Right cardiac atrium (tissue), 5 donors: ENCODE measurements around the gene VAMP1. TPM values are rescaled to one million over a fixed set of nuclear protein-coding genes. Genes with fewer than 3 reads are reported as not detected.
A peak's percentile ranks its signal among the peaks of the same experiment; 100 is the strongest.

Source experiments
- ATAC-seq, 2 donors: fragments of 200-7000 bp; cut with Tn5 transposase; one replicate each; pipeline versions ENCODE4 v1.8.0 to v1.9.1; 2020; ENCODE audit warnings: moderate library complexity in 2 of 2, mild to moderate bottlenecking in 1 of 2
- DNase-seq, 3 donors: peaks; one replicate each; pipeline ENCODE4 v3.0.0-alpha.2; 2020
- H3K27ac ChIP-seq: one replicate; pipeline ENCODE4 v1.5.1; 2013; ENCODE audit warnings: mild to moderate bottlenecking, low read length, control low read depth, moderate library complexity
- H3K27me3 ChIP-seq: one replicate; pipeline ENCODE4 v1.6.1; 2013; ENCODE audit not compliant: control insufficient read depth, insufficient read depth
- H3K4me1 ChIP-seq: one replicate; pipeline ENCODE4 v1.6.1; 2013; ENCODE audit warnings: low read length; ENCODE audit not compliant: control insufficient read depth, insufficient read depth
- H3K4me3 ChIP-seq: one replicate; pipeline ENCODE4 v1.5.1; 2013; ENCODE audit warnings: low read length, control low read depth
- H3K9me3 ChIP-seq: one replicate; pipeline ENCODE4 v1.6.1; 2013; ENCODE audit warnings: low read length; ENCODE audit not compliant: control insufficient read depth
- WGBS: extraction: QIAGEN DNeasy Blood & Tissue Kit; methylation state at CpG from one replicate; pipeline ENCODE4 v1.1.7; 2013; 5-methylcytosine and 5-hydroxymethylcytosine counted together
- intact Hi-C, 4 donors: fragments of 100-400 bp; cut with DNase I; formaldehyde crosslinking; loops; one replicate each; pipeline versions ENCODE4 v1.11.0 to v1.14.0; 2022 to 2023
- polyA plus RNA-seq: library from polyadenylated mRNA; stranded (reverse); fragments of 200-250 nt; gene quantifications from one replicate; pipeline ENCODE4 v1.2.3, GENCODE V29; 2013
- total RNA-seq, 4 donors: library from RNA; stranded (reverse); fragmentation: NEBNext Ultra II Directional; extraction: Animal tissue kit (Norgen Biotek cat#: 25700); gene quantifications; one replicate each; pipeline ENCODE4 v1.2.1, GENCODE V29; 2021
- donor health status: healthy with polysubstance abuse.
- donor health status: DM: no; HTN: yes; CAD: no.
- donor health status: DM: no; HTN: no; CAD: no.
- donor health status: DM: no; HTN: yes; CAD: no; lungs with severe emphysema.
- donor health status: DM: yes; HTN: yes; CAD: no.

The VAMP1 gene
- total and polyA plus RNA-seq, 5 donors: 3.6 to 9.0 (median 5.8) TPM

GRCh38 chr12:6462234-6462995, 8.1 kb downstream of the VAMP1 start:
- DNase-seq (no peak), ATAC-seq (no peak)
- Histone ChIP-seq H3K27me3 (no peaks in the 10 kb centered on the region), H3K4me3 (no peak overlapping the region), H3K9me3 (no peaks in the 10 kb centered on the region), H3K27ac (peak overlapping the region; percentile 3), H3K4me1 (peaks cover 4% of the 10 kb centered on the region)
- intact Hi-C loops: loop anchor here in 3 of 4 donors (5.0 to 10.0 kb wide), 2 partner anchors 35 to 138 kb away; no protein-coding TSS in a partner anchor
- WGBS: 83% methylated on average over 14 of the region's 14 CpGs

GRCh38 chr12:6461401-6462233, 8.9 kb downstream of the VAMP1 start:
- H3K9me3 ChIP-seq: no peaks in the 10 kb centered on the region
- H3K27me3 ChIP-seq: no peaks in the 10 kb centered on the region
- no peak overlapping the region for H3K4me3 ChIP-seq
- peaks cover 4% of the 10 kb centered on the region for H3K4me1 ChIP-seq
- peak in 1 of 3 donors; percentile 69 for DNase-seq
- 64% methylated on average over 15 of the region's 15 CpGs for WGBS
- peak in 1 of 2 donors; percentile 15 for ATAC-seq
- peak overlapping the region; percentile 48 for H3K27ac ChIP-seq
- intact Hi-C loops: loop anchor here in 3 of 4 donors (5.0 to 10.0 kb wide), 2 partner anchors 34 to 137 kb away; no protein-coding TSS in a partner anchor

DNA sequence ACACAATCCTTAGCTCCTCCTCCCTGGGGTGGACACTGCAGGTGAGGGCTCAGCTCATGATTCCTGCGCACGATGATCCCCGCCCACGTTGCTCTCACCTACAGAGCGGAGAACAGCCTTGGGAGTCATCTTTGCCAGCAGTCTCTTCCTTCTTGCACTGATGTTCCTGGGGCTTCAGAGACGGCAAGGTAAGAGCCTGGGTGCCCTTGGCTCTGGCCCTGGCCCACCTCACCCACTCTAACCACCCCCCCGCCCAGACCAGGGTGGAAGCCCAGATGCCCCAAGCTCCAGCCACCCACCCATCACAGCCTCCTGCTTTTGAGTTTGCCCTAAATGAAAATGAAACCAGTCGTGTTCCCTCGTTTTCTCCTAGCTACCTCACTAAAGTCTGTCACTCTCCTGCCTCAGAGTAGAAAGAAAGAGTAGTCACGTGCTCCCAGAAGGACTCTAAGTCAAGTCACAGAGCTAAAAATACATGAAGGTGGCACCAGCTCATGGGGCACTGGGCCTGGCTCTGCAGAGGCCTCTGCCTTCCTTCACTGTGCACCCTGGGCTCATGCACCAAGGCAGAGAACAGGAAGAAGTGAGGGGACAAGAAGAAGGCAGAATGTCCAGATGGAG, 9.6 kb downstream of the VAMP1 start:
- no peak for DNase-seq
- intact Hi-C loops: loop anchor here in 3 of 4 donors (5.0 to 10.0 kb wide), 2 partner anchors 34 to 136 kb away; no protein-coding TSS in a partner anchor
- H3K4me3 ChIP-seq: no peak overlapping the region
- ATAC-seq: peak; percentile 14 to 35
- 73% methylated on average over 10 of the region's 10 CpGs for WGBS
- H3K27ac ChIP-seq: peak overlapping the region; percentile 48
- H3K27me3 ChIP-seq: no peaks in the 10 kb centered on the region
- H3K4me1 ChIP-seq: peaks cover 4% of the 10 kb centered on the region
- no peaks in the 10 kb centered on the region for H3K9me3 ChIP-seq

- intact Hi-C loops: no loop called here
- Histone ChIP-seq H3K9me3 (no peaks in the 10 kb centered on the region), H3K27ac (no peak overlapping the region), H3K27me3 (no peaks in the 10 kb centered on the region), H3K4me3 (no peak overlapping the region), H3K4me1 (peaks cover 4% of the 10 kb centered on the region)
- WGBS: 97% methylated on average over 2 of the region's 2 CpGs
- no peak for ATAC-seq
- DNase-seq: no peak
Observed at GRCh38 chr12:6459004-6459337, 11.5 kb downstream of the VAMP1 start.

DNA sequence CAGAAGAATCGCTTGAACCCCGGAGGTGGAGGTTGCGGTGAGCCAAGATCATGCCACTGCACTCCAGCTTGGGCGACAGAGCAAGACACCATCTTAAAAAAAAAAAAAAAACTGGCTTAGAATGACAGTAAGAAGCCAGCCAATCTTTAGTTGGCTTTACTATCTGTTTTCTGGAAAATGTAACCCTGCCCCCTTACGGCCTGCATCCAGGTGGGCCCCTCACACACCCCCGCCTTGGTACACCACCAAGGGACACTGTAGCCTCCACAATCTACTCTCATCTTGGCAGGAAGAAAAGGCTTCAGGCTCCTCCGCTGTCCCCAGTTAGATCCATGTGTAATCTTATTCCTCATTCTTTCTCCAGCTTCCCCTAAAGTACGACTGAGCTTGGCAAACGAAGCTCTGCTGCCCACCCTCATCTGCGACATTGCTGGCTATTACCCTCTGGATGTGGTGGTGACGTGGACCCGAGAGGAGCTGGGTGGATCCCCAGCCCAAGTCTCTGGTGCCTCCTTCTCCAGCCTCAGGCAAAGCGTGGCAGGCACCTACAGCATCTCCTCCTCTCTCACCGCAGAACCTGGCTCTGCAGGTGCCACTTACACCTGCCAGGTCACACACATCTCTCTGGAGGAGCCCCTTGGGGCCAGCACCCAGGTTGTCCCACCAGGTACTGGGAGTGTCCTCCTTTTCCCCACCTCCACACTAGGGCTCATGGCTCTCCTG, 12.0 kb downstream of the VAMP1 start:
- DNase-seq: no peak
- H3K9me3 ChIP-seq: no peaks in the 10 kb centered on the region
- WGBS: 93% methylated on average over 14 of the region's 14 CpGs
- no peaks in the 10 kb centered on the region for H3K27me3 ChIP-seq
- no peak overlapping the region for H3K27ac ChIP-seq
- intact Hi-C loops: no loop called here
- no peak overlapping the region for H3K4me3 ChIP-seq
- H3K4me1 ChIP-seq: peaks cover 4% of the 10 kb centered on the region
- no peak for ATAC-seq

GRCh38 chr12:6457220-6457945, 13.1 kb downstream of the VAMP1 start:
- DNase-seq: no peak
- H3K27ac ChIP-seq: no peak overlapping the region
- ATAC-seq: no peak
- intact Hi-C loops: no loop called here
- 92% methylated on average over 12 of the region's 12 CpGs for WGBS
- peaks cover 7% of the 10 kb centered on the region for H3K4me1 ChIP-seq
- no peak overlapping the region for H3K4me3 ChIP-seq
- H3K27me3 ChIP-seq: no peaks in the 10 kb centered on the region
- H3K9me3 ChIP-seq: no peaks in the 10 kb centered on the region

GRCh38 chr12:6452944-6453630, 17.4 kb downstream of the VAMP1 start:
- peak; percentile 65 to 82 (median 75) for DNase-seq
- WGBS: 48% methylated on average over 17 of the region's 17 CpGs
- Histone ChIP-seq H3K9me3 (no peaks in the 10 kb centered on the region), H3K27ac (peak overlapping the region; percentile 99), H3K4me3 (peak overlapping the region; percentile 57), H3K4me1 (peaks cover 3% of the 10 kb centered on the region), H3K27me3 (no peaks in the 10 kb centered on the region)
- intact Hi-C loops: no loop called here
- peak; percentile 23 to 71 for ATAC-seq

- no peaks in the 10 kb centered on the region for H3K9me3 ChIP-seq
- H3K4me3 ChIP-seq: peak overlapping the region; percentile 57
- intact Hi-C loops: no loop called here
- WGBS: 9% methylated on average over 9 of the region's 9 CpGs
- H3K4me1 ChIP-seq: peaks cover 3% of the 10 kb centered on the region
- peak overlapping the region; percentile 99 for H3K27ac ChIP-seq
- DNase-seq (peak in 1 of 3 donors; percentile 72), ATAC-seq (peak; percentile 24 to 48)
- H3K27me3 ChIP-seq: no peaks in the 10 kb centered on the region
Observed at GRCh38 chr12:6452245-6452943, 18.1 kb downstream of the VAMP1 start.
